Calu3 (cell line): Measurements from ENCODE around the gene ZNF581. TPM values are rescaled to one million over a fixed set of nuclear protein-coding genes. Genes with fewer than 3 reads are reported as not detected.

ENCODE experiments used
- BruUV-seq: library from RNA; stranded (reverse); fragments of 400-500 nt; replicated peaks from 2 replicates; lab custom pipeline; 2021; lab: Mats Ljungman, UMichigan
- CTCF ChIA-PET: fragments of 300-600 bp; sonication (Branson Sonifier 250); formaldehyde crosslinking; loops from one replicate; lab custom pipeline; 2022; ENCODE audit warnings: antibody characterized with exemption; lab: Charles Lee
- DNase-seq: peaks from one replicate; pipeline ENCODE4 v3.0.0; 2022
- H3K27ac Mint-ChIP-seq: one replicate; pipeline ENCODE4 v1.8.0; 2022; ENCODE audit warnings: mixed read lengths; ENCODE audit not compliant: unreplicated experiment
- H3K27me3 Mint-ChIP-seq: one replicate; pipeline ENCODE4 v1.8.0; 2022; ENCODE audit warnings: mixed read lengths; ENCODE audit not compliant: unreplicated experiment
- H3K36me3 Mint-ChIP-seq: one replicate; pipeline ENCODE4 v1.8.0; 2022; ENCODE audit warnings: mild to moderate bottlenecking, moderate library complexity, mixed read lengths; ENCODE audit not compliant: insufficient read depth, unreplicated experiment
- H3K4me1 Mint-ChIP-seq: one replicate; pipeline ENCODE4 v1.8.0; 2022; ENCODE audit warnings: mild to moderate bottlenecking, low read depth, mixed read lengths; ENCODE audit not compliant: unreplicated experiment
- H3K4me3 Mint-ChIP-seq: one replicate; pipeline ENCODE4 v1.8.0; 2022; ENCODE audit warnings: mild to moderate bottlenecking, low read depth, moderate library complexity, mixed read lengths; ENCODE audit not compliant: unreplicated experiment
- H3K9me3 Mint-ChIP-seq: one replicate; pipeline ENCODE4 v1.8.0; 2022; ENCODE audit warnings: low read depth, mixed read lengths; ENCODE audit not compliant: unreplicated experiment
- intact Hi-C: fragments of 100-400 bp; cut with micrococcal nuclease; formaldehyde crosslinking; loops from one replicate; pipeline ENCODE4 v1.10.0; 2022; ENCODE audit not compliant: unreplicated experiment
- total RNA-seq: library from RNA; stranded (reverse); gene quantifications from 2 replicates; pipeline ENCODE4 v1.2.3, GENCODE V29; 2022
- TF ChIP-seq, protein P1 (sequence below): fragments of 200-600 bp; IDR thresholded peaks from one replicate; pipeline ENCODE4 v1.8.0; 2022; ENCODE audit warnings: antibody characterized with exemption; ENCODE audit not compliant: unreplicated experiment

ZNF581 gene
- total RNA-seq, 1 experiment from 2014 or later = 33.1 TPM

DNA sequence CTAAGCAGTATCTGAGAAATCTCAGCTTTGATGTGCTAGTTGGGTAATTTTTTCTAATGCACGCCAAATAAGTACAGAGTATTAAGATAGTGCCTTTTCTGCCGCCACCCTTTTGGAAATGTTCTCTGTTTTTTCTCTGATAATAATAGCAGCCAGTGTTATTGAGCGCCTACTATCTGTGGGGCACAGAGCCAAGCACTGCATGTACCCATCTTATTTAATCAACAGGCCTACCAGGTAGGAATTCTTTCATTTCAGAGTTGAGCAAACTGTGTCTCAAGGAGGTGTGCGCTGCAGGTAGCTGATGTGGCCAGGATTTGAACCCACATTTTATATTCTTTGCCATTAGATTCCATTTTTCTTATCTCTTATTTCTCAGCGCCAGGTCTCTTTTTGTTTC, 32.9 kb downstream of the ZNF581 start:
- CTCF ChIA-PET = interaction anchor here (1.0 kb wide), 1 partner anchor 22 kb away, joined by 3 read pairs; the partner anchor contains the start of gene U2AF2
- no peaks in the 10 kb centered on the region for H3K9me3 Mint-ChIP-seq
- no peaks in the 10 kb centered on the region for H3K27me3 Mint-ChIP-seq
- intact Hi-C loops = no loop called here
- DNase-seq = no peak
- H3K4me1 Mint-ChIP-seq = peaks cover 57% of the 10 kb centered on the region
- TSS peak; percentile 62 for BruUV-seq
- H3K4me3 Mint-ChIP-seq = peak overlapping the region; percentile 97
- TF ChIP-seq, protein P1, sequence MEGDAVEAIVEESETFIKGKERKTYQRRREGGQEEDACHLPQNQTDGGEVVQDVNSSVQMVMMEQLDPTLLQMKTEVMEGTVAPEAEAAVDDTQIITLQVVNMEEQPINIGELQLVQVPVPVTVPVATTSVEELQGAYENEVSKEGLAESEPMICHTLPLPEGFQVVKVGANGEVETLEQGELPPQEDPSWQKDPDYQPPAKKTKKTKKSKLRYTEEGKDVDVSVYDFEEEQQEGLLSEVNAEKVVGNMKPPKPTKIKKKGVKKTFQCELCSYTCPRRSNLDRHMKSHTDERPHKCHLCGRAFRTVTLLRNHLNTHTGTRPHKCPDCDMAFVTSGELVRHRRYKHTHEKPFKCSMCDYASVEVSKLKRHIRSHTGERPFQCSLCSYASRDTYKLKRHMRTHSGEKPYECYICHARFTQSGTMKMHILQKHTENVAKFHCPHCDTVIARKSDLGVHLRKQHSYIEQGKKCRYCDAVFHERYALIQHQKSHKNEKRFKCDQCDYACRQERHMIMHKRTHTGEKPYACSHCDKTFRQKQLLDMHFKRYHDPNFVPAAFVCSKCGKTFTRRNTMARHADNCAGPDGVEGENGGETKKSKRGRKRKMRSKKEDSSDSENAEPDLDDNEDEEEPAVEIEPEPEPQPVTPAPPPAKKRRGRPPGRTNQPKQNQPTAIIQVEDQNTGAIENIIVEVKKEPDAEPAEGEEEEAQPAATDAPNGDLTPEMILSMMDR = no peak
- peak overlapping the region; percentile 22 for H3K27ac Mint-ChIP-seq
- H3K36me3 Mint-ChIP-seq = peaks cover 86% of the 10 kb centered on the region

- peaks cover 53% of the 10 kb centered on the region for H3K4me1 Mint-ChIP-seq
- CTCF ChIA-PET = no interaction called here
These were observed 33.5 kb downstream of the ZNF581 start for GRCh38 chr19:55676889-55677505.

GRCh38 chr19:55677572-55678028, 34.2 kb downstream of the ZNF581 start:
- H3K4me3 Mint-ChIP-seq = peak overlapping the region; percentile 33
- no peaks in the 10 kb centered on the region for H3K9me3 Mint-ChIP-seq
- no peaks in the 10 kb centered on the region for H3K27me3 Mint-ChIP-seq
- CTCF ChIA-PET = no interaction called here
- TF ChIP-seq, protein P1 = no peak
- H3K4me1 Mint-ChIP-seq = peaks cover 47% of the 10 kb centered on the region
- no TSS peak for BruUV-seq
- DNase-seq = no peak
- peak overlapping the region; percentile 63 for H3K27ac Mint-ChIP-seq
- H3K36me3 Mint-ChIP-seq = peaks cover 79% of the 10 kb centered on the region
- intact Hi-C loops = no loop called here

More at GRCh38 chr19:55676889-55677505, 33.5 kb downstream of the ZNF581 start:
- no TSS peak for BruUV-seq
- no peak for DNase-seq
- Mint-ChIP-seq H3K27ac (peak overlapping the region; percentile 22), H3K36me3 (peaks cover 84% of the 10 kb centered on the region), H3K4me3 (peak overlapping the region; percentile 97), H3K27me3 (no peaks in the 10 kb centered on the region), H3K9me3 (no peaks in the 10 kb centered on the region)
- intact Hi-C loops = no loop called here
- TF ChIP-seq, protein P1 = no peak

GRCh38 chr19:55678121-55678671, 34.7 kb downstream of the ZNF581 start:
- Mint-ChIP-seq H3K36me3 (peaks cover 75% of the 10 kb centered on the region), H3K4me1 (peaks cover 45% of the 10 kb centered on the region), H3K9me3 (no peaks in the 10 kb centered on the region), H3K27ac (no peak overlapping the region), H3K27me3 (no peaks in the 10 kb centered on the region), H3K4me3 (no peak overlapping the region)
- CTCF ChIA-PET = no interaction called here
- intact Hi-C loops = no loop called here
- TF ChIP-seq, protein P1 = no peak
- no peak for DNase-seq
- BruUV-seq = no TSS peak
